DOHH2 (cell line): ENCODE measurements around the gene FAM83F.

ENCODE experiments used
- EZH2phosphoT487 ChIP-seq: fragments of 200-600 bp; sonication (generic); IDR thresholded peaks from 2 replicates; pipeline ENCODE4 v1.6.1; 2017; ENCODE audit warnings: borderline replicate concordance, mild to moderate bottlenecking, antibody characterized with exemption, low read length, moderate library complexity, mixed read lengths
- TF ChIP-seq, protein P1 (sequence below): fragments of 200-600 bp; sonication (generic); IDR thresholded peaks from one replicate; pipeline ENCODE4 v1.5.1; 2014; ENCODE audit warnings: antibody characterized with exemption, mild to moderate bottlenecking, low read depth, low read length; ENCODE audit not compliant: poor library complexity, severe bottlenecking

DNA sequence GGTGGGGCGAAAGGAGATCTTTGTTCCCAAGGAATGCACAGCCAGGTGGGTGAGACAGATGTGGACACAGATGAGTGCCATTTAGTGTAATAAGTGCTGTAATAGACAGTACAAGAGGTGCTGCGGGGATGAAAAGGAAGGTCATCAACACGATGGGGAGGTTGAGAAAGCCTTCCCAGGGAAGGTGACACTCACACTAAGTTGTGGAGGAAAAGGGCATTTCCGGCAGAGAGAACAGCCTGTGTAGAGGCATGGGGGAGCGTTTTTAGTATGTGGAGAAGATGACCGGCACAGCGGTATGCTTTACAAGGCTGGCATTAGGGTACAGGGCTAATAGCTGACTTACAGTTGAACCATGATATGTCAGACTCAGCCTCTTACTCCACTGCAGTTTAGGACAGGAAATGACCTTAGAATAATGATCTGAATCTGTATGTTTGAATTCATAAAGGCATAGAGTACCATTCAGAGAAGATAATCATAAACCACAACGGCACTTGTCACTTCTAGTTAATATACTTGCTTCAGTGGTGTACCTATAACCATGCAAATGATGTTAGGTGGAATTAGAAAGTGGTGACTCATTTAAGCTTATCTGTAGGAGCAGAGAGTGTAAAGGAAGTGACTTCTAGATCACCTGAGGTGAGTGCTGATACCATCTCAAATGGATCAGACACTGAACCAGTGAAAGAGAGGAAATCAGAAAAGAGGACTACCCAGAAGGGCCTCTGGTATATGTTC, 60.6 kb downstream of the FAM83F start:
- TF ChIP-seq, protein P1, sequence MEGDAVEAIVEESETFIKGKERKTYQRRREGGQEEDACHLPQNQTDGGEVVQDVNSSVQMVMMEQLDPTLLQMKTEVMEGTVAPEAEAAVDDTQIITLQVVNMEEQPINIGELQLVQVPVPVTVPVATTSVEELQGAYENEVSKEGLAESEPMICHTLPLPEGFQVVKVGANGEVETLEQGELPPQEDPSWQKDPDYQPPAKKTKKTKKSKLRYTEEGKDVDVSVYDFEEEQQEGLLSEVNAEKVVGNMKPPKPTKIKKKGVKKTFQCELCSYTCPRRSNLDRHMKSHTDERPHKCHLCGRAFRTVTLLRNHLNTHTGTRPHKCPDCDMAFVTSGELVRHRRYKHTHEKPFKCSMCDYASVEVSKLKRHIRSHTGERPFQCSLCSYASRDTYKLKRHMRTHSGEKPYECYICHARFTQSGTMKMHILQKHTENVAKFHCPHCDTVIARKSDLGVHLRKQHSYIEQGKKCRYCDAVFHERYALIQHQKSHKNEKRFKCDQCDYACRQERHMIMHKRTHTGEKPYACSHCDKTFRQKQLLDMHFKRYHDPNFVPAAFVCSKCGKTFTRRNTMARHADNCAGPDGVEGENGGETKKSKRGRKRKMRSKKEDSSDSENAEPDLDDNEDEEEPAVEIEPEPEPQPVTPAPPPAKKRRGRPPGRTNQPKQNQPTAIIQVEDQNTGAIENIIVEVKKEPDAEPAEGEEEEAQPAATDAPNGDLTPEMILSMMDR = no peak
- TF ChIP-seq EZH2phosphoT487 = no peak
